Bone marrow (tissue), 2 donors: ENCODE measurements around the gene FBXO36.
"Not testable (repeated sequence)": the region's sequence is repeated elsewhere in the genome, so short reads cannot be mapped to it uniquely, and the experiment has no call there.

Experiments
- DNase-seq, 2 donors: peaks; one replicate each; lab custom pipeline; 2025; lab: John Stamatoyannopoulos, UW

FBXO36 gene

DNA sequence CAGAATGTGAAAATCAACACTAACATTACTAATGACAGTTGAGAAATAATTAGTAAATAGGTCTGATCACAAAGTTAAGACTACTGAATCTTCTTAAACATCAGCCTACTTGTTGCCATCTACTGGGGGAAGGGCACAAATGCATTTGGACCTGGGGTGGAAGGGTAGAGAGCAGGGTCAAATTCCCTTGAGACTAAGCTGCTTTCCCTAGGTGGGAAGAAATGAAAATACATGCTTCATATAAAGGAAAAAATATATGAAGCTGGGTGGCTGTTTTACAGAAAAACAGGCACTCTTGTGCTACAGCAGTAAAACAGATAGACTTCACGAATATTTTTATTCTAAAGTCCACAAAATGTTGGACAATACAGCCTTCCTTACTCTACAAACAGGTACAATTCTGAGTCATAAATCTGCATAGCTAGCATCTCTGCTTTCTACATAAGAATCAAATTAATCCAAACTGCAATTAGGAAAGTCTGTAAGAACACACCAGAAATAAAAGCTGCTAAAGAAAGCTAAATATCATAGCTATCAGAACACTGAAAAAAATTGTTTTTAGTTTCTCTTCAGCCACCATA is 11.4 kb upstream of the FBXO36 start:
- no peak for DNase-seq

DNA sequence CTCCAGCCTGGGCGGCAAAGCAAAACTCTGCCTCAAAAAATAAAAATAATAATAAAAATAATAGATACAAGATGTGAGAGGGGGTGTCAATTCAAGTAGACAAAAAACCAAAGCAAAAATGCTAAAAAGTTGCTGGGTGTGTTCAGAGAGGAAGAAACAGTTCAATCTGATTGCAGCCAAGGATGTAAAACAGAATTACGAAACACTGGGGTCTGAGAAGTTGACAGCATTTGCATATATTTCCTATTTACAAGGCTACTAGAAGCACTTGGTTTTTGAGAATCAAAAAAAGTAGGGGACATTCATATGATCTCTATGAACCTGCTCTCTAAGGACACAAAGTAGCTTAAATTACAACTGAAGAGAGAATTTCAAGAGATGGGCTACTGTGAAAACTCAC is 8.1 kb upstream of the FBXO36 start:
- DNase-seq: no peak

DNA sequence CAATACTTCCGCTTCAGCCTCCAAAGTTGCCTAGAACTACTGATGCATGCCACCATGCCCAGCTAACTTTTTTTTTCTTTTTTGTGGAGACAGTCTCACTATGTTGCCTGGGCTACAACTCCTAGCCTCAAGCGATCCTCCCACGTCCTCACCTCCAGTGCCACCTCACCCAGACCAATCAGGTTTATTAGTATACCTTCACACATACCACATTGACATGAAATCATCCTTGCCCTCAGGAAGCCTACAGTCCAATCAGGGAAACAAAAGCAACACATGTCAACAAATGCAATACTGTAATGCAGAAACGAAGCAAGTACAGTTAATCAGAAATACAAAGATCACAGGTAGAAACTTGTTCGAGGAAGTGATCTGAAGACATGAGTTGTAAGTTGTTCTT is 4.5 kb upstream of the FBXO36 start:
- no peak for DNase-seq

DNA sequence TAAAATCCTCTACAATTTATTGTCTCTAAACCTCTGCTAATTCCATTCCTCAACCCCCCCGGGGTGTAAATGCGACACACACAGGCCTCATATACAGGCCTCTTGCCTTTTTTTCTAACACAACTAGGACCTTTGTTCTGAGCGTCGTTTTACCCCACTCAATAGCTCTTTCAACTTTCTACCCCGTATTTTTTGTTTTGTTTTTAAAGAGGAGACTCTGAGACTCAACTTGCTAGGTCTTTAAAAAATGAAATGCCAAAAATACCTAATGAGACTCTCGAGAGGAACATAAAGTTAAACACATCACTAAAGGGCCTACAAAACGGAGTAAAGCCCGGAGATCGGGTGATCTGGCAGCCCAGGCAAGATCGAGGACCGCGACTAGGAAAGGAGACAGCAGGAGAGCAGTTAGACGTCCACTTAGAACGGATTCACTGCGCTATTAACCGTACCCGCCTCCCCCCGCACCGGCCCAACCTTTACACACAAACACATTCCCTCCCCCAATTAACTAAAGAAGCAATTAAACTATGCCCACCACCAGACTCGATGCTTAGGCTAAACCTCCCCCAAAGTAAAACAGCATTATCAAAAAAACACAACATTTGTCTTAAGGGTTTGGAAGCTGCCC is 2.2 kb upstream of the FBXO36 start:
- DNase-seq: no peak

DNA sequence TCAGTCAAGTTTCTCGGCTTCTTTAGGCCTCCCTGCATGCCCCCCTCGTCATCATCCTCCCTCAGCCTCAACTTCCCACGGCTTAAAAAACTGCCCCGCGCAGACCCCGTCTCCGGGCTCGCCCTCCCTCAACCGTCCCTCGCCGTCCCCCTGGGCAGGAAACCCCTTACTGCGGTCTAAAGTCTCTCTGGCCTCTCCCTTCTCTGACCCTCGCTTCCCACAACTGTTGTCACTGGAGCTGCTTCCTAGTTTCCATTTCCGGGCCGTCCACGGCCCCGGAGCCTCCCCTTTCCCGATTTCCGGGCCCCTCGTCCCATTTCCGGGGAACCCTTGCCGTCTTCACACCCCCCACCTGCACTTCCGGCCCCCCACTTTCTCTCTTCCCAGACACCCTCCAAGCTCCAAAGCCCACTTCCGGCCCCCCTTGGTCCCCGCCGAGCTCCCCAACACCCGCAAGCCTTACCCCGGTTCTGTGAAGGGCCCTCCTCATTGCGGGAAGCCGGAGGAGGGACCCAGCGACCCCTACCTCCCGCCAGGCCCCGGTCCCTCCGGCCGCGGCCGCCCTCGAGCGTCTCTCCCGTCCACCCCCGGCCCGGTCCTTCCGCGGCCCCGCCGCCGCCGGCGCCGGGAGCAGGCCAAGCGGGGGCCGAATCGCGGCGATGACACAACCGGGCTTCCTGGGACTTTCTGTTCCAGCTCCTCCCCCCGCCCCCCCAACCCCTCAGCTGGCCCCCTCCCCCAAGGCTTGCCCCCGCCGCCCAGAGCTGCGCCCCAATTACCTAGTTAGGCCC is 1.0 kb upstream of the FBXO36 start:
- peak in 1 of 2 donors; percentile 79 for DNase-seq

DNA sequence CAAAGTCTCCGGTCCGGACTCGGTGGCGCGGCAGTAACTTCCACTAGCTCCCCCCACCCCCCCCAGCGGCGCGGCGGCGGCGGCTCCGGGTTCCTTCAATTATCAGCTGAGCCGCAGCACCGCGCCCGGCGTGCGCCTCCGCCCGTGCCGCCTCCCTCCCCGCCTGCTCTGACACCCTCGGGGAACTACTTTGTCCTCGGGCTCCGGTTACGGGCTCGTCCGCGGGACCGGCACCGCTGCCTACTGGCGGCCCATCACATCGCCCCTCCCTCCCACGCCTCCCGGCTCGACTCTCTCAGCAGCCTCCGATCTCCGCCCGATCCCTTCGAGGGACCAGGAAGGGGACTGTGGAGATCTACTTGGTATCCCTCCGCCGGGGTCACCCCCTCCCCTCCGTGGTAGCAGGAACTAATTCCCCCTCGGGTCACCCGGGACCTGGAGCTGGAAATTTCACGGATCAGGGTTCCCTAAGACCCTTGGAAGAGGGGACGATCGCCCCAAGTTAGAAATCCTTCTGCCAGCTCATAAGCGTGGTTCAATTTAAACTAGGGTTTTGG is 333 bp upstream of the FBXO36 start, which contains the start of gene TRIP12:
TSS of gene TRIP12 (minus strand) at position 118 of the 557 bp plus-strand sequence. CDS start 41,930 bp downstream, outside the sequence.
- DNase-seq: peak; percentile 93 to 100

DNA sequence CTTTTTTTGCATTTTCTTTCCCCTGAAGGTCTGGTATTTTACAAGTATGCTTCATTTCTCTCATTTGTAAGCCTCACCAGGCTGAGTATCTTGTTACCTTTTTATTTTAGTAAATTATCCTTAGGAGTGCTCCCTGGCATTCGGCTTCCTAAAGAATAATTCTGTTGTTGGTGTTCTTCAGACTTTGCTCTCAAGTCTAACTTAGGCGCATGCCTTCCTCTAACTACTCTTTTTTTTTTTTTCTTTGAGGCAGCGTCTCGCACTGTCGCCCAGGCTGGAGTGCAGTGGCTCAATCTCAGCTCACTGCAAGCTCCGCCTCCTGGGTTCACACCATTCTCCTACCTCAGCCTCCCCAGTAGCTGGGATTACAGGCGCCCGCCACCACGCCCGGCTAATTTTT is 2.2 kb downstream of the FBXO36 start:
- DNase-seq: not testable (repeated sequence)

DNA sequence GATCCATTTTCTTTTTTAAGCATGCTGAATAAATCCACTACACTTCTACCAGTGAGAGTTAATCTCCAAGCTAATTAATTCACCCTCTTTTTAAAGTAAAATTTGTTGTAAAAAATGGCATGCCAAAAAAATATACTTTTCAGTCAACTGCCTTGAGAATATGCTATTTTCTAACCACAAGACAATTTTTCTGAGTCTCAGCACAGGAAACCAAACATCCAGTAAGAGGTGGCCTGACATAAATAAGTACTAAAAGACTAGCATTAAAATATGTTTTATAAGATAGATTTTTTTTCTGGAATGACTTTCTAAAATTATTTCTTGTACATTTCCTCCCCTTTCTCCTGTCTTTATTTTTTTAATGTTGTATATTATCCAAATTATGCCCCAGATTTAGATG is 2.9 kb downstream of the FBXO36 start:
- no peak for DNase-seq

DNA sequence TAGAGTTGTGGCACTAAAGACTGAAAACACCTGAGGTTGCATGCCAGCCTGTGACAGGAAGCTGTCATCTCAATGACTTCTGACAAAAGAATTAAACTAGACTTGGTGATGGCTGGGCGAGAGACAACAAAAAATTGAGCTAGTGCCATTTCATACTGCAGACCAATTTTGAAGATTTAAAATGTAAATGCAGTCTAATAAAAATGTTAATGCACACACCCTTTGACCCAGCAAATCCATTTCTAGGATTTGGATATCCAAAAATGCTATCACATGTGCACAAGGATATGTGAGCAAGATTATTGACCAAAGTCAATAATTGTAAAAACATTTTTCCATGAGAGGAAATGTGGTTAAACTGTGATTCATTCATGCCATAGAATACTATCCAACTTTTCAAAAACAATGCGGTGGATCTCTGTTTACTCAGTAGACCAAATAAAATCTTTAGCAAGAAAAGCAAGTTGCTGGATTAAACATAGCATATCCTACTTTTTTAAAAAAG is 5.6 kb downstream of the FBXO36 start:
- no peak for DNase-seq

DNA sequence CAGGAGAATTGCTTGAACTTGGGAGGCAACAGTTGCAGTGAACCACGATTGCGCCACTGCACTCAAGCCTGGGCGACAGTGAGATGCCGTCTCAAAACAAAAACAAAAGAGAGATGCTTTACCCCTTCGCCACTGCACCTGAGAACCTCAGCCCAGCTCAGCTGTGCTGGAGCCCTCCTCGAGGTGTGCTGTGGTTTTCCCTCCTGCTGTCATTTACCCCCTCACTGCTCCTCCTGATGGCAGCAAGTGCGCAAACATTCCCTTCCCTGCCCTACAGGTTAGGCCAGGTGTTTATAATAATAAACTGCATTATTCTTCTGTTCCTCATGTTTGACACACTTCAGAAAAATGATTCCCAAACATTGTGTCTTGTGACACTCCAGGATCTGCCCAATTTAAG is 8.4 kb downstream of the FBXO36 start:
- no peak for DNase-seq

DNA sequence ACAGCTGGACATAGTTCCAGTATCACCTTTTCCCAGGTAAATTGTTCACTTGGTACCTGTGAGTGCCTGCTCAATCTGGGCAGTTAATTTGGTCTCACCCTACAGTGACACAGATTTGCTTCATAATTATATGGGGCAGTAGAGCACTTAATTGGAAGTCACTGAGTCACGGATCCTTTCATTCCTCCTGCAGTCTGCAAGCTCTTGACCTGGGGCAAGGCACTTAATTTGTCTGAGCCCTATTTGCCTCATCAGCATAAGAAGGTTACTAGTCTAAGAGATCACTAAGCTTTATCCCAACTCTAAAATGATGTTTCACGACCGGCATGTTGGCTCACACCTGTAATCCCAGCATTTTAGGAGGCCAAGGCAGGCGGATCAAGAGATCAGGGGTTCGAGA is 8.9 kb downstream of the FBXO36 start:
- no peak for DNase-seq

DNA sequence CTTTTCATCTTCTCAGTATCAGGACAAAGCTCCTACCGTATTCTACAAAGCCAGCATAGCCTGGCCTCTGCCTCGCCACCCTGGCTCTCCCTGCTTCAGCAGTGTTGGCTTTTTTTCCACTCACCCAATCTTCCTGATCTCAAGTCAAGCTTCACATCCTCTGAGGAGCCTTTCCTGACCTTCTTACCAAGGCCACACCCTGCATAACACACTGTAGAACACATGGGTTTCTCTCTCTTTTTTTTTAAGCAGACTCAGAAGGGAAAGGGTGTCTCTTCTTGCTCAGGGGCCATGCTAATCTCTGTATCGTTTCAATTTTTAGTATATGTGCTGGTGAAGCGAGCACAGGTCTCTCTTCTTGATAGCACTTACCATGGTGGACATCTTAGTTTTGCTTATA is 15.2 kb downstream of the FBXO36 start:
- no peak for DNase-seq

DNA sequence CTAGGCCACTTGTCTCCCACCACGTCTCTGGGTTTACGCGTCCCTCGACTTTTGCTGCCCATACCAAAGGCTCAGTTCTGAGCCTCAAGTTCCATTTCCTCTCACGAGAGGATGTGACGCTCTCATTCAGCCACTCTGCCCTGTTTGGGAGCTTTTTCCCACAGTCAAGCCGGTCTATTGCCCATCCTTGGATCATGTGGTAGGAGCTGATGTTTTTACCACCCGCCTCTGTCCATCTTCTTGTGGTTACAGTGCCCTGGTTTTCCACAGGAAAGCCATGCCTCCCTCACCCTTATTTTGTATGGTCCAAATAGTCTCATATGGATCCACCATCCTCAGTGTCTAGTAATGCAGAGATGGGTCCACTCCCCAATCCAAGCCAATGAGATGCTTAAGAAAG is 20.4 kb downstream of the FBXO36 start:
- no peak for DNase-seq

DNA sequence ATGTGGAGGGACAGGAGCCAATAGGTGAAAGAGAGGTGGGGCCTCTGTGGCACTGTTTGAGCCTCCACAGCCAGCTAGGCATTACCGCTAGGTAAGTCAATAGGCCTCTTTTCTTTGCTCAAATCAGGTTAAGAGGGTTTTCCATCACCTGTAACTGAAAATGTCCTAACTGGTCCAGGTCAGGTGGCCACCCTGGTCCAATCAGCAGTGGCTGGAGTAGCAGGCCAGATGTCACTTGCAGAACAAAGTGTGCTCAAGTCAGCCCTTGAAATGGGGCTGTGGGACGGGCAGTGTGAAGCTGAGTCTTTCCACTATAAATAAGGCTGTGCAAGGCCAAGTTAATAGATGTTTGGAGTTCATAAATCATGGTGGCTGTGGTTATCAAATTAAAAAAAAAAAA is 20.9 kb downstream of the FBXO36 start:
- no peak for DNase-seq

DNA sequence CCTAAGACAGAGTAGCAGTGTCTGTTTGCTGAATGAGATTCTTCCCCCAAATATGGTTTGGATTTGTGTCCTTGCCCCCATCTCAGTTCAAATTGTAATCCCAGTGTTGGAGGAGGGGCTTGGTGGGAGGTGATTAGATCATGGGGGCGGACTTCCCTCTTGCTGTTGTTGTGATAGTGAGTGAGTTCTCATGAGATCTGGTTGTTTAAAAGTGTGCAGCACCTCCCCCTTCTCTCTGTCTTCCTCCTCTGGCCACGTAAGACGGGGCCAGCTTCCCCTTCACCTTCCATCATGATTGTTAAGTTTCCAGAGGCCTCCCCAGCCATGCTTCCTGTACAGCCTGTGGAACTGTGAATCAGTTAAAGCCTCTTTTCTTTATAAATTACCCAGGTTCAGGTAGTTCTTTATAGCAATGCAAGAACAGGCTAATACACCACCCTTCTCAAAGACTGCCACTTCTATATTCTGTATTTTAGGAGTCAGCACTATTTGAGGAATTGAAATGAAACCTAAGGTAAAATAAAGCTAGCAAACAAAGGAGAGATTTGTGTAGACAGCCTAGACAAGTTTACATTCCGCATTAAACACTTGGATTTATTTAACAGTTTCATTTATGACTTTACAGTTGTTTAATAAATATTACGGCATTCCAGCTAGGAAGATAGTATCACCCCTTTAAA is 21.6 kb downstream of the FBXO36 start:
- no peak for DNase-seq

DNA sequence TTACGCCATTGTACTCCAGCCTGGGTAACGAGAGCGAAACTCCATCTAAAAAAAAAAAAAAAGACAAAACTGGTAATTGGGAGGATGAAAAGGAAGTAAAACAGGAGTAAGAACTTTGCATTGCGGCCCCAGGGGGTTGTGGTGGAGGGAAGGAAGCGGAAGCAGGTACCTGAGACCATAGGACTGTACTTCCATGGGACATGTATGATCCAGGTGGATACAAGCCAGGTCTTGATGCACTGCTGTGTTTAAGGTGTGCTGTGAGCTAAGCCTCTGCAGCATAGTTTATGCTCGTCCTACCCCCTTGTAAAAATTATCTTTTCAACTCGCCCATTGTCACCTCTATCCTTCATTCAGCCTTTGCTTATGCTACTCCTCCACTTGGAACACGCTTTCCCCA is 23.7 kb downstream of the FBXO36 start:
- DNase-seq: no peak

DNA sequence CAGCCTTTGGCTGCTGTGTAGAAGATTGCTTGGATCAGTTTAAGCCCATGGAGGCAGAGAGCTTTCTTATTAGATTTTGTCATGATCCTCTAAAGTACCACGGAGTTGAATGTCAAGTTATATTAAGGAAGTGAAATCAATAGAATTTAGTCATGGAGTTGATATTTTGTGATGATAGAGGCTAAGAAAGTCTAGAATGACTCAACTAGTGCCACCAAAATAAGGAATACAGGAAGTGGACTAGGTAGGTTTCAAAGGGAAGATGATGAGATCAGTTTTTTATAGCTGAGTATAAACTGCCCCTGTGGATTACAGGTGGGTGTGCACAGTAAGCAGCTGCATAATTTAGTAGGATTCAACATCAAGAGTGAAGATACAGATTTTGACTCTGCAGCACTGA is 25.2 kb downstream of the FBXO36 start:
- DNase-seq: no peak

DNA sequence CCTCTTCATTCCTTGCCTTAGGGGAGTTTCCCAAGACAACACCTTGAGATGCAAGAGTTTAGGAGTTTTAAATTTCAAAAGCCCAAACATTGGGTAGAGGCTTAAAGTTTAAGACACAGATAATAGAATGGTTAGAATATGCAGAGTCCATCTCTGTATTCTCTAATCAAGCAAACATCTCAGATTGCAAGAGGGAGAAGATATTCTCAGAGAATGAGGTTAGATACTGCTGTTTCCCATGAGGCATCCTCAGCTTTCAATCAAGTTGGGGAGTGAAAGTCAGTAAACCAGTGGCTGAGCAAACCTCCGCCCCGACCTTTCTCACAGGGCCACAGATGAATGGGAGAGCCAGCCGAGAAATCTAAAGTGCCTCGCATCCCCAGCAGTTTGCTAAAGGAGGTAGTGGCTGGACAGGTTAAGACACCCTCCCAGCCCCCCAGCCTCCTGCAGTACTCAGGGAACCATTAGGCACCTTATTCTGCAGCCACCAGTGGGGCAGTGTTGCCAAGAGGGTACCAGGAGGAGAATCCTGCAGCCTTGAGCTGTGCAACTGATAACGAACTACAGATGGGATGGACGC is 30.0 kb downstream of the FBXO36 start:
- DNase-seq: no peak

DNA sequence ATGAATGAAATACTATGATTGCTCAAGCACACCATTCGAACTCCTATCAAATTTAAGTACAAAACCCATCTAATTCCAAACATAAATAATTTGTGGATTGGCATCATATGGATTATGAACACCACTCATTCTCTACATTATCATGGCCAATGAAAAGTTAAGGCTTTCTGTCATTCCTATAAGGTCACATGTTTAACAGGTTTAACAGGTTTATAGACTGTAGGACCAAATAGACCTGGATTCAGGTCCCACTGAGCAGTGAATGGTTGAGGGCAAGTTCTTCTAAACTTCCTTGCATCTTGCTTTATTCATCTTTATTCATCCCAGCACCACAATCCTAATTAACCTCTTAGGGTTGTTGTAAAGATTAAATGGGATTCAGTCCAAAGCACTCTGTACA is 33.4 kb downstream of the FBXO36 start:
- no peak for DNase-seq

DNA sequence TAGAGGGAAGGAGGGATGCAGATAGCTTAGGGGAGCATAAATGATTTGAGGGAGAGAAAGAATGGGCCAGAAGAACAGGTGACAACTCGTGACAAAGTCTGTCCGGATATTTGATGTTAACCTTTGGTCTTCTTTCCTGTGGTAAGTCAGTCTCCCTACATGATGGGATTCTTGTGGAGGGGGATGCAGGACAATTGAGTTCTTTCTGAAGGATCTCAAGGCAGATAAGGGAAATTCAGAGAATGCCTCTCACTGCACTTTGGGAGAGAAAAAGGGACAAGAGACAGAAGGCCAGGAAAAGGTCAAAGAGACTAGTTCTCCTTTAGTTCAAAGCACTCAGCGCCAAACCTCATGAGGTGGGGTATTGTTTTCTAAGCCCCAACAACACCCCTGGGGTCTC is 34.2 kb downstream of the FBXO36 start:
- no peak for DNase-seq

DNA sequence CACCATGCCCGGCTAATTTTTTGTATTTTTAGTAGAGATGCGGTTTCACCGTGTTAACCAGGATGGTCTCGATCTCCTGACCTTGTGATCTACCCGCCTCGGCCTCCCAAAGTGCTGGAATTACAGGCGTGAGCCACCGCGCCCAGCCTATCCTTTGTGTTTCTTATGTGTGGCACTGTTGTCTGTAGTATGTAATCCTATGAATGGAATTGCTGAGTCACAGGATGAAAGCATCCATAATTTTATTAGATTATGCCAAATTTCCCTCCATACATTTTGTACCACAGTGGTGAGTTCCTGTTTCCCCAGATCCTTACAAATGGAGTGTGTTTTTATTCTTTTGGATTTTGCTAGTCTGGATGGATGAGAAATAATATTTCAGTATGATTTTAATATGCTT is 41.3 kb downstream of the FBXO36 start:
- not testable (repeated sequence) for DNase-seq

DNA sequence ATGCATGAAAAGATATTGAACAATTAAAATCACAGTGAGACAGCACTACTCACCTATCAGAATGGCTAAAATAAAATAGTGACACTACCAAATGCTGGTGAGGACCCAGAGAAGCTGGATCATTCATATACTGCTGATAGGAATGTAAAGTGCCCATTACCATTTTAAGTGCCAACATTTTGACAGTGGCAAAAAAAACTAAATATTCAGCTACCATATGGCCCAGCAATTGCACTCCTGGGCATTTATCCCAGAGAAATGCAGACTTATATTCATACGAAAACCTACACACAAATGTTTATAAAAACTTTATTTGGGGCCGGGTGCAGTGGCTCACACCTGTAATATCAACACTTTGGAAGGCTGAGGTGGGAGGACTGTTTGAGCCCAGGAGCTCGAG is 47.6 kb downstream of the FBXO36 start:
- no peak for DNase-seq
